Dedifferentiated amniotic fluid mesenchymal stem cell (primary cell): Measurements from ENCODE around the gene MEX3A.
"Not testable (repeated sequence)": the region's sequence is repeated elsewhere in the genome, so short reads cannot be mapped to it uniquely, and the experiment has no call there.

Experiments
- DNase-seq: peaks from one replicate; pipeline ENCODE4 v3.0.0-alpha.2; 2016; ENCODE audit errors: extremely low spot score

MEX3A gene

DNA sequence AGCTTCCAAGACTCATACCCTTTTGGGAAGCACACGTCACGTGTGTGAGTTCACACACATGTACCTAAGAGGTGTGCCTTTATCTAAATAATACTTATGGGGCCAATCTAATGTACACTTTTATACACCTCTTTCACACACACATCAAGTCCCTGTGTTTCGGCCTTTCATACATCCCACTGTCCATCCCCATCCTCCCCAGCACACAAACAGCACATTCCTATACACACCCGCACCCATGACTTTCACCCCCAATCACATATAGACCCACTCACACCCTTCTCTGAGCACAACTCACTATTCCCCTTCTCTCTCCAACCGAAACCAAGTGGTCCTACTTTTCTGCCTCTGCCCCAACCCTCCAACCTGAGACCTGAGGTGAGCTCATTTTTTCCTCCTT, 3.5 kb downstream of the MEX3A start:
- DNase-seq = no peak

DNA sequence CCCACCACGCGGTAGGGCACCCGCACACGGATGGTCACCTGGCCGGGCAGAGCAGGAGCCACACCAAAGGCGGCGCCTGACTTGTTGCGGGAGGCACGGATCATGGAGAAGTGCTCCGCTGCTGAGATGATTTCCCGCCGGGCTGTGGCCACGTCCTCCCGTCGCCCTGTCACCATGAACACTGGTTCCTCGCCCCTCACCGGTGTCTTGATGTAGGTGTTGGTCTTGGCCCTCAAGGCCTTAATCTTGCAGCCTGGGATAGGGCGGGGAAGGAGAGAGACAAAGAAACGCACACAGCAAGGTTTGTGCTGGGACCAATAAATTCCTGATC, 4.9 kb downstream of the MEX3A start:
- DNase-seq = no peak

DNA sequence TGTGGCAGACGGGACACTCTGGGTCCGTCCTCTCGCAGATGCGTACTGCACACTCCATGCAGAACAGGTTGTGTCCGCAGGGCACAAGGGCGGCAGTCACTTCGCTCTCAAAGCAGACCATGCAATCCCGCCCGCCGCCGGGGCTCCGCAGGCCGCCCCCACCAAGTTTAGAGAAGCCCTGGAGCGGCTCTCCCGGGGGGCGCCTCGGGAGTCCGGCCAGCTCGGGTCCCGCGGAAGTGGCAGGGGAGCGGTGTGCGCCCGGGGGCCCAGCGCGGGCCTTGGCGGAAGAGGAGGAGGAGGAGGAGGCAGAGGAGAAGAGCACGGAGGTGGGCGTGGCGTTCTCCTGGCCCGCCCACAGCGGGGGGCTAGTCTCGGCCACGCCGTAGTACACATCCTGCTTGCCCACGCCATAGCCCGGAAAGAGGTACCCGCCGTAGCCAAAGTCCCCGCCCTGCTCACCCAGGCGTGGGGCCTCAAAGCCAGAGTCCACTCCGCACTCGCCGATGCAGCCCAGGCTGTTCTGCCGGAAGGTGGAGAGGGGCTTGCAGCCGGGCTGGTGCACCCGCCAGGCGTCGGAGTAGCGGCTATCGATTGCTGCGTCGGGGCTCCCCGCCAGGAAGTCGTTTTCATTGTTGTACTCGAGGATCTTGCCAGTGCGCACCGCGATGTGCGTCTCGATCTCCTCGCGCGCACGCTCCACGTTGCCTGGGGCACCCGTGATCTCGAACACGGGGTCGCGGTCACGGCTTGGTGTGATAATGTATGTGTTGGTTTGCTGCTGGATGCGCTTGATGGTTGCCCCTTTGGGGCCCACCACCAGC, 5.4 kb downstream of the MEX3A start:
- no peak for DNase-seq

DNA sequence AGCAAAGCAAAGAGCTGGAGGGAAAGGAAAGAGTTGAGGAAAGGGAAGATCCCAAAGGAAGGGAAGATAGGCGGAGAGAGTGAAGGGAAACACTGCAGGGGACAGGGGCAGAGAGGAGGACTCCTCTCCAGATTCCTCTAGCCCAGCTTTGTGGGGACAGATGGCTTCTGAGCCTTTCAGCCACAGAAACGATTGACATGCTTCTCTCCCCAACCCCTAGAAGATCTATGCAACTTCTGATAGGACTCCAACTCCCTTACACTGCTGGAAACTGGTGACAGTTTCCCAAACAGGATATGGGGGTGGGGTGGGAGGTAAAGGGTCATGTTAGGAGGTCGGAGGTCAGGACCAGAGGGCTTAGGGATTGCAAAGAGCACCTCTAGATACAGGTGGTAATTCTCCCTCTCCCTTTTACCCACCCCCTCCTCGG, 6.5 kb downstream of the MEX3A start:
- DNase-seq = no peak

DNA sequence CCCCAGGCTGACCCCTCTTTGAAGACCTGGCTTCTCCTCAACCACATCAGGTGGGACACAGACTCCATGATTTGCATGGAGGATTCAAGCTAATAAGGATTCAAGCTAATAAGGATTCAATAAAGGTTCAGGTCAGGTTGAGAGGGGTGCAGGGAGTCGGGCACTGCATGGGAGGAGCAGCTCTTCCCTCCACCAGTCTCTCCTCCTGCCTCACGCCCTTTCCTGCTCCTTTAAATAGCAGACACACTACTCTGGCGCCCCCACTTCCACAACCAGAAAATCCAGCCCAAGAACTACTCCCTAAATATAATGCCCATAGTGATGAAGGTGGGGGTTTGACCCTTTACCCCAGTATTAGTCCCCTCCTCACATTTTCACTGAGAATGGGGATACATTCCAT, 7.1 kb downstream of the MEX3A start:
- no peak for DNase-seq

DNA sequence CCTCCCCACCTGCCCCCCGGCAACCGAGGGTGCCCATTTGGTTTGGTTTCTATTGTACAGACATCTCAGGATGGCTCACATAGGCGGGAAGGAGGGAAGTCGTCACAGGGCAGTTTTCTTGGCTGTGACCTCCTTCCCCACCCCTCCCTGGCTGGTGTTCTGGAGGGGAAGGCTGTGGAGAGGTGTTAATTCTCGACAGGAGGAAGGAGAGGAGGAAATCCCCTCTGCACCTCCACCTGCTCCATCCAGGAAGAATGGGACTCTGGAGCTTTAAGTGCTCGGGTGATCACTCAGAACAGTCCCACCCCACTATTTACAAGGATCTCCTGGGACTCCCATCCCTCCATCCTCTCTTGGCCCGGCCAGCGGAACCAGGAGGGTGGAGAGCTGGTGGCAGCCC, 7.6 kb downstream of the MEX3A start:
- DNase-seq = no peak

DNA sequence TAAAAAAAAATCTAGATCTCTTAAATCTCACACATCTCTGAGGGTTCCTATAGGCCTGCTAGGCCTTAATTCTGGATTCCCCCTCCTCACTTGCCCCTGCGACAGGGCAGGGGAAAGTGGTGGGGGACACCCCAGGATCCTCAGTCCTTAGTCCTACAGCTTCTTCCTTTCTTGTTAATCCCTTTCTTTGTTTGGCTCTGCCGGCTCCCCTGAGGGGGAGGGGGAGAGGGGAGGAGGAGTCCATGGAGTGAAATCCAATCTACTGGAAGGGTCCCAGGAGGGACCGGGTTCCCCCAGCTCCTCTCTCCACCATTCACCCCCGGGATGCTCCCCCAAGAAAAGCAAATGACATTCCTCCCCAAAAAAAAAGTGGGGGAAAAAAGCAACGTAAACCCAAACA, 8.5 kb downstream of the MEX3A start:
- no peak for DNase-seq

DNA sequence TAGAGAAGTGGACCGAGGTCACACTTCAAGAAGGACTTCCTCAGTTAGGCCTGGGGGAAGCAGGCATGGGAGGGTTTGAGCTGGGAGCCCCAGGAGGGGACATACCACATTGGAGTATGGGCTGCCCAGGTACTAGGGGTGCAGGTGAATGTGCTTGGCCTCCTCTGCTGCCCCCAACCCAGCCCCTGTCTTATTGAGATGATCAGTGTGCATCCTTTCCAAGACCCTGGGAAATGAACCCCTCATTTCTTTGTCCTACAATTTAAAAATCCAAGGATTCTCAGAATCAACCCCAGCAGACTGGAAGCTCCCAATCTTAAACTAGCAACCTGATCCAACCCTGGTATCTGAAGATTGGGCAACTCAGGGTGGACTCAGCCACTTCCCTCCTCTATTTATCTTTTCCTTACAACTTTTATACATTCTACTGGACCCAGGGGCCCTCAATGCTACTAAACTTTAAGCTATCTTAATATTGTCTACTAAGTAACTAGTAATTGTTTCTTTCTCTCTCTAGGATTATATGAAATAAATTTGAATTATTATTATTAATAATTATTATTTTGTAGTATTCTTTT, 9.1 kb downstream of the MEX3A start:
- no peak for DNase-seq

DNA sequence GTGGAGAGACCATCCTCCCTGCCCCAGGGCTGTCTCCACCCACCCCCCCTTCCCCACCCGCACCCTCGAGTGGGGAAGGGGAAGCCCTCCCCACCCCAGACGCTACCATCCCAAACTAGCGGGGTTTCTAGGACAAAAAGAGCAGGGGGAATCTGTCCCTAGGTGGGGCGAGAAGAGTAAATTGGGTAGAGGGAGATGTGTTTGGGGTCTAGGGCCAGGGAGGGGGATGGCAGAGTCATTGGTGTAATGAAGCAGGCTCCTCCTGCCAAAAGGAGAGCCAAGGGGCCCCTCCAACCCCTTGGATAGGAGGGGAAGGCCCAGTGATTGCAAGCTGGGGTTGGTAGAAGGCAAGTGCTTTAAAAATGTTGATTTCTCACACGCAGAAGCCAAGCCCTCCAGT, 10.0 kb downstream of the MEX3A start:
- DNase-seq = no peak

DNA sequence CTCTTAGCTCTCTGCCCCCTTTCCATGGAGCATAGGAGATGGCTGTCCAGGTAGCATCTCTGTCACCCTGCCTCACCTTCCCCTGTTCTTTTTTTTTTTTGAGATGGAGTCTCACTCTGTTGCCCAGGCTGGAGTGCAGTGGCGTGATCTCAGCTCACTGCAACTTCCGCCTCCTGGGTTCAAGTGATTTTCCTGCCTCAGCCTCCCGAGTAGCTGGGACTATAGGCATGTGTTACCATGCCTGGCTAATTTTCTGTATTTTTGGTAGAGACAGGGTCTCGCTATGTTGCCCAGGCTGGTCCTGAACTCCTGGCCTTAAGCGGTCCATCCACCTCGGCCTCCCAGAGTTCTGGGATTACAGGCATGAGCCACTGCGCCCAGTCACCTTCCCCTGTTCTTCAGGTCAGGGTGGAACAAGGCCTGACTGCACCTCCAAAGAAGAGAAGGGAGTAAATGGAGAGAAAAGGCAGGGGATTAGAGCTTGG, 10.9 kb downstream of the MEX3A start:
- not testable (repeated sequence) for DNase-seq

DNA sequence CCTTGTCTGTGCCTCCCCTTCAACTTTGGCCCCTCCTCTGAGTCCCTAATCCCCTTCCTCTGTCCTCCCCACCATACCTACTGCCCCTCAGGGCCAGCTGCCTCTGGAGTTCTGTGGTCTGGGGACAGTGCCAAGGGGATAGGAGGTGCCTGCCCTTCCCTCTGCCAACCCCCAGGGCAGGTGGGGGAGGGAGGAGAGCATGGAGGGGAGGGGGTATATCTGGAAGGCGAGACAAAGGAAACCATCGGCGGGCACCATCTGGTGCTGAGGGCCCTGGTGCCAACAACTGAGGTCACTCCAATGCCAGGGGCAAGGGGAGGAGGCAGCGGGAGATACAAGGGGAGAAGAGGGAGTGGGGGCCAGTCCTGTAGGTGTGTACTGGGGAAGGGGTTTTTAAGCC, 11.7 kb downstream of the MEX3A start:
- no peak for DNase-seq

DNA sequence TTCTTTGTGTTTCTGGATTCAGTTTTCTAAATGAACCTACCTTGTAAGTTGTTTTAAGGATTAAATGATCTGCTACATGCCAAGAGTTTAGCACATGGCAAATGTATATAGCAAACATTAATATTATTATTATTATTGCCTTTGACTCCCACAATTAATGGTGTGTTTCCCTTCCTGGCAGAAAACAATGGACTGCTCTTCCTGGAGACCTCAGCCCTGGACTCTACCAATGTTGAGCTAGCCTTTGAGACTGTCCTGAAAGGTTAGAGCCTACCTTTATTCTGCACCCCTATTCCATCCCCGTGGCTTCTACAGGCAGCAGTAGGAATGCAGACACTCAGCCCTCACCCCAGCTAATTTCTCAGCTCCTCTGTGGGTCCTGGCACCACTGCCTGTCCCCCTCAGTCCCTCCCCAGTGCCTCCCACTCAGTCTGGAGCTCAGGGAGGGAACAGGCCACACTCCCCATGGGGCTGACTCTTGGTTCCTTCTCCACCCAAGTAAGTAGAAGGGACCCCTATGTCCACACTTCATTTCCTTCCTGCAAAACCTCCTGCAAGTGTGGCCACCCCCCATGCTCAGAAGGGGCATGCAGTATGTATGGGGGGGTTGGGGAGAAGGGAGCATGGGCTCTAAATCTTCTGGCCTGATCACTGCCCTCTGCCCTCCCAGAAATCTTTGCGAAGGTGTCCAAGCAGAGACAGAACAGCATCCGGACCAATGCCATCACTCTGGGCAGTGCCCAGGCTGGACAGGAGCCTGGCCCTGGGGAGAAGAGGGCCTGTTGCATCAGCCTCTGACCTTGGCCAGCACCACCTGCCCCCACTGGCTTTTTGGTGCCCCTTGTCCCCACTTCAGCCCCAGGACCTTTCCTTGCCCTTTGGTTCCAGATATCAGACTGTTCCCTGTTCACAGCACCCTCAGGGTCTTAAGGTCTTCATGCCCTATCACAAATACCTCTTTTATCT, 12.5 kb downstream of the MEX3A start:
- no peak for DNase-seq

DNA sequence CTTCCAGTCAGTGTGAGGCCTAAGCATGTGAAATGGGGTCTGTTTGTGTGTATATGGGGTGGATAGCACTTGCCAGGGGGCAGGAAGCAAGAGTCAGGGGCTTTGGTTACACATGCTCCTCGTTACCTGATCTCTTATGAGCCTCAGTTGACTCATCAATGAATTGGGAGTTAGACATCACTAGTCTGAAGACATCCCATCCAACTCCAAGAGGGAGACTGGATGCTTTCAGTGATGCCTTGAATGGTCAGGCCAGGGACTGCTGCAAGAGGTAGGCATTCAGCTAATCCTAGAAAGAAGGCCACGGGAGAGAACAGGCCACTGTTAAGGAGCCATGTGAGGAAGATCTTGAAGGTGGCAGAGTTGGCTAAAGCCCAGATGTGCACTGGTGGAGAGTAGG, 15.0 kb downstream of the MEX3A start:
- no peak for DNase-seq

DNA sequence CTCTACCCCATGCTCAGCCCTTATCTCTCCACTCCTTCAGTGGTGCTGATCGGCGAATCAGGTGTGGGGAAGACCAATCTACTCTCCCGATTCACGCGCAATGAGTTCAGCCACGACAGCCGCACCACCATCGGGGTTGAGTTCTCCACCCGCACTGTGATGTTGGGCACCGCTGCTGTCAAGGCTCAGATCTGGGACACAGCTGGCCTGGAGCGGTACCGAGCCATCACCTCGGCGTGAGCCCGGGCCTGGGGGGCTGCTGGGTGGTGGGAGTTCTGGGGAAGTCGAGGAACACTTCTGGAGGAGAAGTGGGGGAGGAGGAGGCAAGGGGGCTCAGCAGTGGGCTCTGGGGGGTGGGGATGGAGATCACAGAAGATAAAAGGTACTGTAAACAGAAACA, 16.4 kb downstream of the MEX3A start:
- no peak for DNase-seq

DNA sequence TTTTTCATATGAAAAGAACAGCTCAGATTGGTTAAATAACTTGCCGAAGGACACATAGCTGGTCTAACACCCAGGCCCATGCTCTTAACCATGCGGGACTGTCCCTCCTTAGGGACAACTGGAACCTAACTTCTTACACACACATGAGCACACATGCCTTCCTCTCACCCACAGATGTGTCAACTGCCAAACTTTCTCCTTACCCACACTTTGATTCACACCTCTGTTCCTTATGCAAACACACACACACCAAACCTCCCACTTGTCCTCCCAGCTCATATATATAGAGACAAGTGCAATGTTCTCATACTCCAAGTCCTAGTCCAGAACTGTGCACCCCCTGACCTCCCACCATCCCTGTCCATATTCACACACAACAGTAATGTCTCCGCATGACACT, 17.1 kb downstream of the MEX3A start:
- DNase-seq = no peak

DNA sequence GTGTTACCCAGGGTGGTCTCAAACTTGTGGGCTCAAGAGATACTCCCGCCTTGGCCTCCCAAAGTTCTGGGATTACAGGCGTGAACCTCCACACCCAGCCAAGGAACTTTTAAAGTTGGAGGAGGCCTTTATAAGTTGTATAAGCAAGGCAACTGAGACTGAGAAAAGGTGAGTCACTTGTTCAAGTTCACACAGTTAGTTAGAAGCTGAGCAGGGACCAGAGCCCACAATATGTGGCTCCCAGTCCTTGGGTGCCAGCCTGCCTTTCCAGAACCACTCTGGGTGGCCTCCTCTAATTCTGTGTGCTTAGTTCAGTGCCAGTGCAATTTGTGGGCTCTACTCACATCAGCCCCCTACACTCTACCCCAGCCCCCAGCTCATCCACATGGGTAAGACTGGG, 17.6 kb downstream of the MEX3A start:
- no peak for DNase-seq

DNA sequence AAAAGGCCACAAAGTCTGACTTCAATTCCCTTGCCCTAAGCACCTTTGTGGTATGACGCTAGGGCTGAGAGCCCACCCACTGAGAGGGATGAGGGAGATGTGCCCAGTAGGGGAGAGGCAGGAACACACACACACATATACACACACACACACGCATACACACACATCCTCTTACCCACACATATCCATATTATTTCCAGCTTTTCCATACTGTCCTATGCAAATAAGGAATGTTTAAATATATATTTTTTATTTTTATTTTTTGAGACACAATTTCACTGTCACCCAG, 18.3 kb downstream of the MEX3A start:
- no peak for DNase-seq

DNA sequence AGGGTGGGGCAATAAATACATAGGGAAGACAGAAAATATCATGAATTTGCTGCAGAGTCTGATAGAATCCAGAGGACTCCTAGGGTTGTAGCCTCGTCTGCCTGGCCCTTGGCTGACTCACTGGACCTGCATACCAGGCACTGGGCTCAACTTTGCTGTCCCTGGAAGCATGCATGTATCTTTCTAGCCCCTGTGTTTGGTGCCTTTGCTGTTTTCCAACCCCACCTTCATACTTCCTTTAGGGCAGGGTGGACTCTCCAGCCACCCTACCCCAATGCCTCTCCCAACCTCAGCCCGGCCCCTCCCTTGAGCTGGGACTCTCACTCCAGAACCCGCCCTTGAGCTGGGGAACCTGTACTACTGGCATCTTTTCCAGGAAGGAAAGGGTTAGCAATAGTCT, 20.1 kb downstream of the MEX3A start:
- DNase-seq = no peak

DNA sequence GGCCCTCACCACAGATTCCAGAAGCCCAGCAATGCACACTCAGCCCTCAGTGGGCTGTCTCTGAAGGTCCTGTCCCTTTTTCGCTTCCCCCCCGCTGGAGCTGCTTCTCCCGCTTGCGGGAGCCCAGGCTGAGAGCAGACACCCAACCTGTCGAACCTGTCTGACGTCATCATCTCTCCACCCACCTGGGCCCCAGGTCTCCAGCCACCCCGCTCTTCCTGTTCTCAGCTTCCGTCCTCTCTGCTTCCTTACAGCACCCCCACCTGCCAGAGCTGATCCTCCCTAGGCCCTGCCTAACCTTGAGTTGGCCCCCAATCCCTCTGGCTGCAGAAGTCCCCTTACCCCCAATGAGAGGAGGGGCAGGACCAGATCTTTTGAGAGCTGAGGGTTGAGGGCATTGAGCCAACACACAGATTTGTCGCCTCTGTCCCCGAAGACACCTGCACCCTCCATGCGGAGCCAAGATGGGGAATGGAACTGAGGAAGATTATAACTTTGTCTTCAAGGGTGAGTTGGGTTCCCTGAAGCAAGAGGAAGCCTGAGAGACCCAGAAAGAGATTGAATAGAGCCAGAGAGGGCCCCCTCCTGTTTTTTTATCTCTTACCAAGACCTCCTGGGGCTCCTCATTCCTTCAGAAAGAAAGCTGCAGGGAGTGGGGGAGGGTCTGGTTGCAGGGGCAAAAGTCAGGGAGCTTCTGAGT, 21.2 kb downstream of the MEX3A start, which contains the start of gene RAB25:
Gene RAB25 (plus strand): TSS at position 224 of the 700 bp plus-strand sequence. CDS start 241 bp downstream, at position 465.
- no peak for DNase-seq

DNA sequence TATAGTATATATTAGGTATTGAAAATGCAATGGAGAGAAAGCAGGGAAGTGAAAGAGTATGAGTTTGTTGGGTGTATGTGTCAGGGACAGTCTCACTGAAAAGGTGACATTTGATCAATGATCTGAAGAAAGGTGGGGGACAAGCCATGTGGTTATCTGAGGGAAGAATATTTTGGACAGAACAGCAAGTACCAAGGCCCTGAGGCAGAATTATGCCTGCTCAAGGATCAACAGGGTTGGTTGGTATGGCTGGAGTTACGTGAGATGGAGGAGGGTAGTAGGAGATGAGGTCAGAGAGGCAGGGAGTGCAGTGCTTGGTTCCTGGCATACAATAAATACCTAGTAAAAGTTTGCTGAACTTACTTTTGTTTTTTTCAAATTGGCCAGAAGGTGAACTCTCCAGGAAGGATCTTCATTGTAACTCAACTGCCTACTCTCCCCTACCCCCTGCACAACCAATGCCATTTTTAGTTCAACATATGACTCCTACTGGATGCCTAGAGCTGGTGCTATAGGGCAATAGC, 25.9 kb downstream of the MEX3A start:
- no peak for DNase-seq

DNA sequence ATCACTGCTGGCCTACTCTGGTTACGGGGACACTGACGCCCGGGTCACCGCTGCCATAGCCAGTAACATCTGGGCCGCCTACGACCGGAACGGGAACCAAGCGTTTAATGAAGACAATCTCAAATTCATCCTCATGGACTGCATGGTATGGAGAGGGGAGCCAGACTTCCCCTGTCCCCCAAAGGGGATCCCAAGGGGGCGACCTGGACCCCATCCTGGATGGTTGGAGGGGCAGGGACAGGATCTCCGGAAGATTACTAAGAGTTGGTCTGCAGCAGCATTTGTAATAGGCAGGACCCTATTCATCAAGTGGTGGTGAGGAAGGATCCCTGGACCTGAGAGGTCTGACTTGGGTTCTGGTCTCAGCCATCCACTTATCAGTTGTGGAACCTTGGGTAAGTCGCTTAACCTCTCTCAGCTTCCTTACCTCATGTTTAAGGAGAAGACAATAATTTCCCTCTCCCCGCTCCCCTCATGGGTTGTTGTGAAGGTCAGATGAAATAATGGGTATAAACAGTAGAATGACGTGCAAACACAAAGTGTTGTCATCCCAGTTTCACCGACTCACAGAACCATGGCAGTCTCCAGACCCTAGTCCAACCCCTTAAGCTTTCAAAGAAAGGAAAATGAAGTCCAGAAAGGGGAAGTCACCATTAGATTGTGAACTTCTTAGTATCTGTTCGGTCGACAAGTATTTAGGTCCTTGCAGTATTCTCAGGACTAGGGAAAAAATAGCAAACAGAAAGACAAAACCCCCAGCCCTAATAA, 26.8 kb downstream of the MEX3A start:
- DNase-seq = no peak
